ENCODE data around the gene OVOL2. TPM values are rescaled to one million over a fixed set of nuclear protein-coding genes. Genes with fewer than 3 reads are reported as not detected.

The OVOL2 gene
- total RNA-seq, 4 donors from 2014 or later = 25.5 to 38.7 (median 28.9) TPM

GRCh38 chr20:18079756-18080353 lies 22.1 kb upstream of the OVOL2 start:
- Histone ChIP-seq H3K4me3 (no peak overlapping the region), H3K27me3 (no peaks in the 10 kb centered on the region), H3K9me3 (no peaks in the 10 kb centered on the region), H3K27ac (no peak overlapping the region), H3K4me1 (peaks cover 0 to 5% (median 0%) of the 10 kb centered on the region in 4 donors), H3K36me3 (no peaks in the 10 kb centered on the region)
- no peak for TF ChIP-seq CTCF (IDR thresholded peaks at IDR 0.05)
- no peak for TF ChIP-seq POLR2A (IDR thresholded peaks at IDR 0.05)
- no peak for DNase-seq

DNA sequence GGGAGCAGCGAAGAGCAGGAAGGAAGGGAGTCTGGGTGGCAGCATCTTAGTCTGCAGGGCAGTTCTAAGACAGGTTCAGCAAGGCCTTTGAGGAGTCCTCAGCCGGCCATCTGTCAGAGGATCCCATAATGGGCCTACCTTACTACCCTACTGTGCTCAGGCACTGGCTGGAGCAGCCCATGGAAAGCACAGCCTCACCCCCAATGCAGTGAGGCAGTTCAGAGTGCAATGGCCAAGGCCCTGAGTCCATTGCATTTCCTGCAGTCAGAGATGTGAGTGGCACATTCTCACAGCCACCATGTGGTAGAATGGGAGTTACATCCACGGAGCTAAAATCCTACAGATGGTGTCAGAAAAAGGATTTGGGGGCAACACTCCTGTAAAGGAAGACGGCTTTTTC lies 19.4 kb upstream of the OVOL2 start:
- Histone ChIP-seq H3K27ac (no peak overlapping the region), H3K9me3 (no peaks in the 10 kb centered on the region), H3K4me3 (no peak overlapping the region), H3K27me3 (no peaks in the 10 kb centered on the region), H3K4me1 (peaks cover 0 to 5% (median 0%) of the 10 kb centered on the region in 4 donors), H3K36me3 (no peaks in the 10 kb centered on the region)
- TF ChIP-seq CTCF (IDR thresholded peaks at IDR 0.05) (peak in 2 of 6 experiments; percentile 9 to 23), POLR2A (IDR thresholded peaks at IDR 0.05) (no peak)
- DNase-seq = no peak

GRCh38 chr20:18072532-18072931 lies 14.8 kb upstream of the OVOL2 start:
- DNase-seq = no peak
- no peaks in the 10 kb centered on the region for H3K36me3 ChIP-seq

GRCh38 chr20:18066421-18067333 lies 9.0 kb upstream of the OVOL2 start:
- Histone ChIP-seq H3K36me3 (no peaks in the 10 kb centered on the region), H3K4me1 (no peaks in the 10 kb centered on the region), H3K27me3 (no peaks in the 10 kb centered on the region), H3K9me3 (no peaks in the 10 kb centered on the region), H3K27ac (no peak overlapping the region), H3K4me3 (no peak overlapping the region)
- TF ChIP-seq POLR2A (IDR thresholded peaks at IDR 0.05) = no peak
- TF ChIP-seq CTCF (IDR thresholded peaks at IDR 0.05) = peak in 1 of 6 experiments; percentile 6
- no peak for DNase-seq

More at GRCh38 chr20:18072532-18072931, 14.8 kb upstream of the OVOL2 start:
- Histone ChIP-seq H3K4me3 (no peak overlapping the region), H3K4me1 (peaks cover 0 to 5% (median 0%) of the 10 kb centered on the region in 4 donors), H3K27ac (no peak overlapping the region), H3K9me3 (no peaks in the 10 kb centered on the region), H3K27me3 (no peaks in the 10 kb centered on the region)
- TF ChIP-seq POLR2A (IDR thresholded peaks at IDR 0.05) (no peak), CTCF (IDR thresholded peaks at IDR 0.05) (no peak)

GRCh38 chr20:18063676-18064075 lies 6.0 kb upstream of the OVOL2 start:
- no peak for TF ChIP-seq CTCF (IDR thresholded peaks at IDR 0.05)
- no peak for TF ChIP-seq POLR2A (IDR thresholded peaks at IDR 0.05)
- H3K27ac ChIP-seq = no peak overlapping the region
- H3K9me3 ChIP-seq = no peaks in the 10 kb centered on the region

More at GRCh38 chr20:18063676-18064075, 6.0 kb upstream of the OVOL2 start:
- no peaks in the 10 kb centered on the region for H3K36me3 ChIP-seq
- H3K27me3 ChIP-seq = peaks cover 0 to 5% of the 10 kb centered on the region in 2 donors
- DNase-seq = no peak
- H3K4me1 ChIP-seq = peaks cover 0 to 7% (median 0%) of the 10 kb centered on the region in 4 donors
- no peak overlapping the region for H3K4me3 ChIP-seq
